NCI-H524 (cell line): Measurements from ENCODE around the gene TYW3.
A peak's percentile ranks its signal among the peaks of the same experiment; 100 is the strongest.

Source experiments
- DNase-seq, 2 experiments: peaks; one replicate each; lab custom pipeline; 2025; lab: John Stamatoyannopoulos, UW

The TYW3 gene

DNA sequence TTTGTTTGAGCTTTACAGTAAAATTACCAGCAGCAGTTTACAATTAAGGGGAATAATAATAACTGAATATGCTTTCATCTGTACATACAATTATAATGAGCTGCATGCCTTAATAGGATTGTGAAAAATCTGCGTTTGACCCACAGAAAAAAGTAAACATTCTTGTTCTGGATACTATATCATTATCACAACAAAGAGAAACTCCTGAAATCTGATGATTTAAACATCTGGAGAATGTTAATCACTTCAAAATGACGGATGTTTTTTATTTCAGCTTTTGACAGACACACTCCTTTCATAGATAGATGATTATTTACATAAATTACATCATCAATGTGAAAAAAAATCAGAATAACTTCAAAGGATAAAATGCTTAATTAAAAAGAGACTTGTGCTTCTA, 58.5 kb downstream of the TYW3 start:
- DNase-seq, result no peak

DNA sequence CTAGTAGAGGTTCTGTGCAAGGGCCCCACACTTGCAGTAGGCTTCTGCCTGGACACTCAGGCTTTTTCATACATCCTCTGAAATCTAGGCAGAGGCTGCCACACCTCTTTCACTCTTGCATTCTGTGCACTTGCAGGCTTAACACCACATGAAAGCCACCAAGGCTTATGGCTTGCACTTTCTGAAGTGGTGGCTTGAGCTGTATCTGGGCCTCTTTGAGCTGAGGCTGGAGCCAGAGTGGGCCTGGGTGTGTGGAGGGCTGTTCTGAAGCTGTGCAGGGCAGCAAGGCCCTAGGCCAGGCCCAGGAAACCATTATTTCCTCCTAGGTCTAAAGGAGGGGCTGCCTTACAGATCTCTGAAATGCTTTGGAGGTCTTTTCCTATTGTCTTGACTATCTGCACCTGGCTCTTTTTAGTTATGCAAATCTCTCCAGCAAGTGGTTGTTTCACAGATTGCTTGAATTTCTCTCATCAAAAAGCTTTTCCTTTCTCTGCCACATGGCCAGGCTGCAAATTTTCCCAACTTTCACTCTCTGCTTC, 66.2 kb downstream of the TYW3 start:
- no peak for DNase-seq

DNA sequence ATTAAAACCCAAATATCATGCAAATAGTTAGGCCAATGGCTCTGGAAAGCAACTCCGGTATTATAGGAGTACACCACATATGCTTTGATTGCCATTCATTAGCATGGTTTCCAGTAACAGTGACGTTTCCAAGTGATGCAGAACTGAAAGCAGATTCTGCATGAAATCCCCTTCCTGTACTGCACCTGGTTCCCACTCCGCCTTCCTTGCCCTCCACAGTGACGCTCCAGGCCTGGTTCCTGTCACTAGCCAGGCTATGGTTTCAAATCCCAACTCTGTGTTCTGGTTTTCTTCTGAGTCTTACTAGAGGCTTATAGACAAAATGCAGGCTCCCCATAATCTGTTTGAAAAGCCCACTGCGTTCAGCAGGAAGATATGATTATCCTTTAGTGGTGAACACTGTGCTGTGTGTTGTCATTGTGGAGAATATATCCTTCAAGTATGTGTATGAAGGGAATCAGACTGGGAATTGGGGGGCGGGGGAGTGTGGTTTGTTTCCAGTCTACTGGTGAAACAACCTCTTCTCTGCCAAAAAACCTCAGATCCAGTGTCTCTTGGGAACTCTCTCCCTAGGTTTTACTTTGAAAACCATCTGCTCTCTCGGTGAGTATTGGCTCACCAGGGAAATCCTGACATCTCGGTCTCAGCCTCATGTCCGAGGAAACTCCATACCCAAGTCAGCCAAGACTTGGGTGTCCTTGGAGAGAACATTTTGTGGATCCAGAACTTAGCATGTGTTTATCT, 78.7 kb downstream of the TYW3 start:
- DNase-seq, result peak; percentile 63 to 79

DNA sequence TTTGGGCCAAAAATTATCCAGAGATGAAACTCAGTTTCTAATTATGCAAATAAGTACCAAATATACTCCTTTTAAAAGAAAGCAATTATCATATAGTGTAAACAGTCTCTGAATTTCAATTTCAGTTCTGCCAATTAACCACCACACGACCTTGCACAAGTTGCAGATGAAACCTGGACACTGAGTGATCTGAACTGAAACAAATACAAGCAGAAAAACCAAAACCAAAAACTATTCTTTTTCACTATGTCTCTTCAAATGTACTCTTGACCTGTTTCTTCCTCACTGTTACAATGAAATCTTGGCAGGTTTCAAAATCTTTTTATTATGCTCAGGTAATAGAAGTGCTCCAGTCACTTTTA, 79.2 kb downstream of the TYW3 start:
- no peak for DNase-seq
